GM10248 (cell line): ENCODE results near the gene TMUB2.

Experiments
- CTCF ChIA-PET: fragments of 300-600 bp; sonication (Branson Sonifier 250); formaldehyde crosslinking; extraction: SDS; loops from one replicate; lab custom pipeline; 2021; ENCODE audit warnings: antibody characterized with exemption; lab: Yijun Ruan, JAX
- POLR2A ChIA-PET: fragments of 350-650 bp; sonication (Branson Sonifier 250); formaldehyde crosslinking; extraction: SDS; loops from one replicate; lab custom pipeline; 2020; ENCODE audit warnings: antibody characterized with exemption; lab: Yijun Ruan, JAX
- DNase-seq: peaks from one replicate; pipeline ENCODE4 v3.0.0; 2012; ENCODE audit errors: extremely low spot score
- CTCF ChIP-seq: IDR thresholded peaks from 2 replicates; pipeline ENCODE4 v1.5.1; 2012; ENCODE audit warnings: mild to moderate bottlenecking, low read depth; ENCODE audit errors: extremely low read depth, missing control alignments, control extremely low read depth

Gene TMUB2

DNA sequence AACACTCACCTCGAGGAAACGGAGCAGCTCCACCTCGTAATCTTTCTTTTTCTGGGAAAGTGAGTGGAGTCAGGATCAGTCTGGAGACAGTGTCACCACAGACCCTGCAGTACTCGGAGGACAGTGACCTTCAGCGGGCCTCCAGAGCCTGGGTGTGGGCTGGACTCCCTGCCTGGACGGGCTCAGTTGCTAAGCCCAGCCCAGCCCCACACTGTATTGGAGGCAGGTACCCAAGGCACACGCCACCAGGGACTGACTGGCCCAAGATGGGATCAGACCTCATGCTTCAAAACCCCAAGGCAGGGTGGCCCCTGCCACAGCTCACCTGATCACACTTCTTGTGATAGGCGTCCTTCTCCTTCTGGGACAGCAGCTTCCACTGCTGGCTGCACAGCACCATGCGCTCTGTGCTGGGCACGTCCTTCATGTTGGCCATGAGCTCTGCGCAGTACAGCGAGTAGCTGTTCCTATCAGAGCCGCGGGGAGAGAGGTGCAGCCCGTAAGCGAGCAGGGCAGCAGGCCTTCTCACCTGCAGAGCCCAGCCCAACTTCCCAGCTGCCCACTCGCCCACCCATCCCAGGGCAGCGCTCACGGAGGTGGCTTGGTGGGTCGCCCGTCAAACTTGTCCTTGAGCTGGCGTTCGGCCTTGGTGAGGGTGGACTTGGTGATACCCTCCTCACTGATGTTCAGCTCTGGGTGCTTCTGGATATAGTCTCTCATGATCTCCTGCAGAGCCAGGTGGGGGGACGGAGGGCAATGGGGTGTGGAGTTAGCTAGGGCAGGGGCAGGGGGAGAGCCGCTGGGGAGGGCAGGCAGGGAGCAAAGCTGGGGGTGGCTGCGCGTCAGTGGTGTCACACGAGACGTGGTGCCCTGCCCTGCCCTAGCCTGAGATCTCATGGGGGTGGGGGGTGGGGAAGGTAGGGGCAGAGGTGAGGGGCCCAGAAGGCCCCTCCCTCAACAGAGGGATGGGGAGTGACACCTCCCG, 24.8 kb downstream of the TMUB2 start:
- POLR2A ChIA-PET = no interaction called here
- CTCF ChIA-PET = interaction anchor here (0.9 to 15.0 kb wide), 26 partner anchors 8 to 311 kb away, joined by 3 to 234 read pairs (median 12); partner anchors contain the start of genes ATXN7L3, FAM171A2, GRN and SLC25A39
- DNase-seq = no peak
- TF ChIP-seq CTCF = no peak

DNA sequence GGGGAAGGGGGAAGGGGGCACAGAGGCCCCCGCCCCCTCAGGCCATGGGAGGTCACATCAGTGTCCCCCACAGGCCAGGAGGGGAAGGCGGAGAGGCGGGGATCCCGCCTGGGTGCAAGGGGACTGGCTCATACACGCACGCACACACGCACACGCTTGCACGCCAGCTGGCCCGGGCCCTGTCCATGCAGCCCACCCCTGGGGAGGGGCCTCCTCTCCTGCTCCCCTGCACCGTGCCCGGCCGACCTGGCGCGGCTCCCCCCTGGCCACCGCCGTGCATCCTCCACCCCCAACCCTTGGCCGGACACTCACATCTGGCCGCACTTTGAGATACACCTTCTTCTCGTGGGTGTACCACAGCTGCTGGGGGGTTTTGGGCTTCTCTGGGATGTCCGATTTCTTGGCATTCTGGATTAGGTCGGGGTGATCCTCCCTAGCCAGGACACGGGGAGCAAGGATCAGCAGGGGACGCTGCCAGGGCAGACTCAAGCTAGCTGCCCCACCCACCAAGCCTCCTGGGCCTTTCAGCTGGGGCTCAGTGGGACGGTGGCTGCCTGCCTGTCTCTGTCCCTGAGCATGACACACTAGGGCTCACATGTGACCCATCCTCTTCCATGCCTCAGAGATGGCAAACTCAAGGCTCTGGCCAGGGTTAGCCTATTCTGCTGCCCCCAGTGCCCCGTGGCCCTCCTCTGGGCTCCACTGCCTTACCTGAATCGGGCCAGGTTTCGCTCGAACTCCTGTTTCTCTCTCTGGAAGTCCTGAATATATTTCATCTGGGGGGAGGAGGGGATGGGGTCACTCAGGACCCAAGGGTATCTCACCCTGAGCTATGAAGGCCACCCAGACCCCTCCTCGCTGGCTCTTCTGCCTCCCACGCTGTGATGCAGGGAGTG, 26.0 kb downstream of the TMUB2 start:
- DNase-seq = no peak
- CTCF ChIA-PET = interaction anchor here (0.7 to 15.0 kb wide), 10 partner anchors 7 to 143 kb away, joined by 3 to 234 read pairs (median 40); partner anchors contain the start of genes ATXN7L3, GRN and UBTF
- POLR2A ChIA-PET = no interaction called here
- no peak for TF ChIP-seq CTCF

DNA sequence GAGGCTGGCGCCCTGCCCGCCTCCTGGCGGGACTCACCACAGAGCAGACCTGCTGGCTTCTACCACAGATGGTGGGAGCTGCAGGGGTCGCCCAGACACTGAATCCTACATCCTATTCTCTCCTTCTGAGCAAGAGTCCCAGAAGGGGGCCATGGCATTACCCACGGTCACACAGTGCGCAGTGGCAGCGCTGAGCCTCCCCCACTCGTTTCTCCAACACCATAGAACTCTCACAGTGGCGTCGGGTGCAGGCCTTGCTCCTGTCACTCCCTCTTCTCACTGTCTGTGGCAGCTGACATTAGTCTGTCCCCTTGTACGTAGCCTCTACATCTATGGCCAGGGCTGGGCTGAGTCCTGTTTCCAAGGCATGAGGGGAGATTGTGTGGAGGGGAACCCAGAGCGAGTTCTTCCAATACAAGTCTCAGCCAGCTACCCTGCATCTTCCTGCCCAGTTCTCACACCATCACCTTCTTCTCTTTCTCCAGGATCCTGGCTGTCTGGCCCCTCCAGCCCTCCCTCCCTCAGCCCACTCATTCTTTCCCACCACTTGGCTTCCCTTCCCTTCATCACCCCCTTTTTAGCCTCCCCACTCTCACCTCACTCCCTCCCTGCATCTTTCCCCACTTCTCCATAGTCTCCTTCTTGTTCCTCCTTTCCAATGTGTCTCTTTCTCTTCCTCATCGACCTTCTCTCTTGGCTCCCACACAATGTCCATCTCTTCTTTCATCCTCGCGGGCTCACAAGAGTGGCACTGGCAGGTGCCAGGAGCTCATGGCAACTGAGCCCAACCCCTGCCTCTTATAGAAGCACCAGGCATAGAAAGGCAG, 26.8 kb downstream of the TMUB2 start:
- ChIA-PET POLR2A (interaction anchor here (0.9 kb wide), 1 partner anchor 132 kb away, joined by 3 read pairs; the partner anchor contains the start of gene GRN), CTCF (interaction anchor here (0.7 to 15.0 kb wide), 9 partner anchors 11 to 148 kb away, joined by 3 to 234 read pairs (median 3); partner anchors contain the start of gene GRN)
- TF ChIP-seq CTCF = no peak
- no peak for DNase-seq

- no peak for DNase-seq
- CTCF ChIA-PET = interaction anchor here (0.9 to 15.0 kb wide), 8 partner anchors 8 to 147 kb away, joined by 3 to 234 read pairs (median 4); no protein-coding TSS in a partner anchor
- POLR2A ChIA-PET = interaction anchor here (0.9 kb wide), 1 partner anchor 131 kb away, joined by 3 read pairs; the partner anchor contains the start of gene GRN
- no peak for TF ChIP-seq CTCF
Observed at GRCh38 chr17:44214230-44214494, 27.4 kb downstream of the TMUB2 start.

DNA sequence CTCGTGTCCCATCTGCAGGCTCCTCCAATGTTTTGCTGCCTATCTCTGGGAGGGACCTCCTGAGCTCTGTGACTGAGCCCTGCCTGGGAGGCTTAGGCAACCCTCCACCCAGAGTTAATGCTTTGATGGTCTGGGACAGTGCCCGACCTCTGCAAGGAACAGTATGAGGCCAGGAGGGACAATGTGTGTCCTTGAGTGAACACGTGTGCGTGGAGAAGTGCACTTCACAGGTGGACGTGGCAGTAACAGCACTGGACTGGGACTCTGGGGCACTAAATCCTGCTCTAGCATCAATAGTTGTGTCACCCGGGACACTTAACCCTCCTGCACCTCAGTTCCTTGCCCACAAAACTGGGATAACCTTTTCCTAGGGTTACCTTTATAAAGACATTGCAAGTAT, 28.1 kb downstream of the TMUB2 start:
- DNase-seq = no peak
- CTCF ChIA-PET = interaction anchor here (0.9 to 15.0 kb wide), 7 partner anchors 9 to 146 kb away, joined by 3 to 234 read pairs (median 5); no protein-coding TSS in a partner anchor
- TF ChIP-seq CTCF = no peak
- POLR2A ChIA-PET = no interaction called here
